ENCODE results near the gene PGM1. TPM values are rescaled to one million over a fixed set of nuclear protein-coding genes. Genes with fewer than 3 reads are reported as not detected.

PGM1 gene
- total and polyA plus RNA-seq, 10 of the 15 experiments (the other 5 are each of a cell fraction or from before 2014, with no cell fraction given) = 22.5 to 72.6 (median 50.8) TPM

DNA sequence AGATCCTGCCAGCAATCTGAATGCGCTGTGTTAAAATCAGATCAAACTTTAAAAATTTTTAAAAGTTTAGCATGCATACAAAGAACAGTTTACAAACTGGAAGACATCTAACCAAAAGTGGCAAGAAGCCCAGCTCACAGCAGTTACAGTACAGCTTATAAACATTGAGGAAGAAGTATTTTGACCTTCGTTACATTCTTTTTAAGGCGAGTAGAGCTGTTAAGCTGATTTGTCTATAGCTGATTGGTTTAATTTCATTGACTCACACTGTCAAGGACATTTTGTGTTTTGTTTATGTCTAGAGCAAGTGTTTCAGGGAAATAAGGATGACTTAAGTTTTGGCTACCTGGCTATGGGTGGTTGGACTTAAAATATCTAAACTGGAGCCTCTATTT is 3.0 kb upstream of the PGM1 start:
- DNase-seq (ENCODE audit: low read depth, low spot score) = no peak
- RAD21 ChIA-PET (ENCODE audit: unreplicated experiment) = interaction anchor here (1.2 kb wide), 1 partner anchor 20 kb away, joined by 3 read pairs; no protein-coding TSS in a partner anchor
- 98% methylated on average over 3 of the region's 3 CpGs for WGBS (ENCODE audit: insufficient coverage, insufficient replicate concordance, low lambda C conversion rate, missing lambda C conversion rate)
- no TSS peak for BruUV-seq (replicated peaks)
- Histone ChIP-seq H3K9ac (ENCODE audit: control insufficient read depth, insufficient read depth, low read length) (no peak overlapping the region), H3K4me3 (no peak overlapping the region), H3K4me1 (ENCODE audit: control insufficient read depth, insufficient read depth, low read length) (no peaks in the 10 kb centered on the region), H3K9me3 (replicated peaks; ENCODE audit: control insufficient read depth, insufficient read depth, low read length) (no peaks in the 10 kb centered on the region), H3K27ac (ENCODE audit: control insufficient read depth, insufficient read depth) (no peak overlapping the region), H3K27me3 (replicated peaks in 1 of 2; ENCODE audit: control insufficient read depth in 2 of 2, insufficient read depth in 2 of 2, low read length in 1 of 2) (no peaks in the 10 kb centered on the region), H3K79me2 (ENCODE audit: control insufficient read depth, insufficient read depth, low read length) (peaks cover 23% of the 10 kb centered on the region), H4K20me1 (ENCODE audit: control insufficient read depth, insufficient read depth) (no peaks in the 10 kb centered on the region), H3K36me3 (ENCODE audit: control insufficient read depth in 2 of 2, insufficient read depth in 2 of 2, low read length in 1 of 2) (no peaks in the 10 kb centered on the region), H2AFZ (ENCODE audit: control insufficient read depth, low read depth, low read length) (no peak overlapping the region), H3K4me2 (ENCODE audit: control insufficient read depth, insufficient read depth) (no peak overlapping the region)
- no peak for FAIRE-seq
- intact Hi-C loops (cut with micrococcal nuclease; ENCODE audit: unreplicated experiment) (no loop called here), in situ Hi-C loops (cut with MboI) (no loop called here)
- SMC1A ChIA-PET (ENCODE audit: uncharacterized antibody, unreplicated experiment) = interaction anchor here (0.5 to 2.2 kb wide), 6 partner anchors 9 to 1839 kb away, joined by 3 to 10 read pairs (median 4); no protein-coding TSS in a partner anchor
- CTCF ChIA-PET = interaction anchor here (1.4 to 4.7 kb wide), 5 partner anchors 14 to 34 kb away, joined by 3 to 29 read pairs (median 4); no protein-coding TSS in a partner anchor
- no peak for ATAC-seq
- no peak for TF ChIP-seq RB1 (IDR thresholded peaks at IDR 0.05; ENCODE audit: borderline replicate concordance)
- no peak for TF ChIP-seq NR2C1 (IDR thresholded peaks at IDR 0.05)
- TF ChIP-seq, protein P1, sequence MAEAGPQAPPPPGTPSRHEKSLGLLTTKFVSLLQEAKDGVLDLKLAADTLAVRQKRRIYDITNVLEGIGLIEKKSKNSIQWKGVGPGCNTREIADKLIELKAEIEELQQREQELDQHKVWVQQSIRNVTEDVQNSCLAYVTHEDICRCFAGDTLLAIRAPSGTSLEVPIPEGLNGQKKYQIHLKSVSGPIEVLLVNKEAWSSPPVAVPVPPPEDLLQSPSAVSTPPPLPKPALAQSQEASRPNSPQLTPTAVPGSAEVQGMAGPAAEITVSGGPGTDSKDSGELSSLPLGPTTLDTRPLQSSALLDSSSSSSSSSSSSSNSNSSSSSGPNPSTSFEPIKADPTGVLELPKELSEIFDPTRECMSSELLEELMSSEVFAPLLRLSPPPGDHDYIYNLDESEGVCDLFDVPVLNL (IDR thresholded peaks at IDR 0.05; ENCODE audit: low read depth, low read length) = no peak
- TF ChIP-seq EZH2 (IDR thresholded peaks at IDR 0.05; ENCODE audit: borderline replicate concordance, control insufficient read depth, low read depth, low read length) = no peak
- no peak for TF ChIP-seq SUPT20H (IDR thresholded peaks at IDR 0.05; ENCODE audit: borderline replicate concordance, control insufficient read depth, low read depth, low read length)
- no peak for TF ChIP-seq SP1 (IDR thresholded peaks at IDR 0.05; ENCODE audit: low read depth, low read length)
- TF ChIP-seq, protein P2, sequence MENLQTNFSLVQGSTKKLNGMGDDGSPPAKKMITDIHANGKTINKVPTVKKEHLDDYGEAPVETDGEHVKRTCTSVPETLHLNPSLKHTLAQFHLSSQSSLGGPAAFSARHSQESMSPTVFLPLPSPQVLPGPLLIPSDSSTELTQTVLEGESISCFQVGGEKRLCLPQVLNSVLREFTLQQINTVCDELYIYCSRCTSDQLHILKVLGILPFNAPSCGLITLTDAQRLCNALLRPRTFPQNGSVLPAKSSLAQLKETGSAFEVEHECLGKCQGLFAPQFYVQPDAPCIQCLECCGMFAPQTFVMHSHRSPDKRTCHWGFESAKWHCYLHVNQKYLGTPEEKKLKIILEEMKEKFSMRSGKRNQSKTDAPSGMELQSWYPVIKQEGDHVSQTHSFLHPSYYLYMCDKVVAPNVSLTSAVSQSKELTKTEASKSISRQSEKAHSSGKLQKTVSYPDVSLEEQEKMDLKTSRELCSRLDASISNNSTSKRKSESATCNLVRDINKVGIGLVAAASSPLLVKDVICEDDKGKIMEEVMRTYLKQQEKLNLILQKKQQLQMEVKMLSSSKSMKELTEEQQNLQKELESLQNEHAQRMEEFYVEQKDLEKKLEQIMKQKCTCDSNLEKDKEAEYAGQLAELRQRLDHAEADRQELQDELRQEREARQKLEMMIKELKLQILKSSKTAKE (IDR thresholded peaks at IDR 0.05; ENCODE audit: low read depth, poor library complexity, severe bottlenecking) = no peak
- TF ChIP-seq SRF (IDR thresholded peaks at IDR 0.05; ENCODE audit: low read depth in 2 of 2, low read length in 2 of 2) = no peak
- no peak for TF ChIP-seq STAT3 (IDR thresholded peaks at IDR 0.05; ENCODE audit: low read depth, low read length)
- TF ChIP-seq, protein P3, sequence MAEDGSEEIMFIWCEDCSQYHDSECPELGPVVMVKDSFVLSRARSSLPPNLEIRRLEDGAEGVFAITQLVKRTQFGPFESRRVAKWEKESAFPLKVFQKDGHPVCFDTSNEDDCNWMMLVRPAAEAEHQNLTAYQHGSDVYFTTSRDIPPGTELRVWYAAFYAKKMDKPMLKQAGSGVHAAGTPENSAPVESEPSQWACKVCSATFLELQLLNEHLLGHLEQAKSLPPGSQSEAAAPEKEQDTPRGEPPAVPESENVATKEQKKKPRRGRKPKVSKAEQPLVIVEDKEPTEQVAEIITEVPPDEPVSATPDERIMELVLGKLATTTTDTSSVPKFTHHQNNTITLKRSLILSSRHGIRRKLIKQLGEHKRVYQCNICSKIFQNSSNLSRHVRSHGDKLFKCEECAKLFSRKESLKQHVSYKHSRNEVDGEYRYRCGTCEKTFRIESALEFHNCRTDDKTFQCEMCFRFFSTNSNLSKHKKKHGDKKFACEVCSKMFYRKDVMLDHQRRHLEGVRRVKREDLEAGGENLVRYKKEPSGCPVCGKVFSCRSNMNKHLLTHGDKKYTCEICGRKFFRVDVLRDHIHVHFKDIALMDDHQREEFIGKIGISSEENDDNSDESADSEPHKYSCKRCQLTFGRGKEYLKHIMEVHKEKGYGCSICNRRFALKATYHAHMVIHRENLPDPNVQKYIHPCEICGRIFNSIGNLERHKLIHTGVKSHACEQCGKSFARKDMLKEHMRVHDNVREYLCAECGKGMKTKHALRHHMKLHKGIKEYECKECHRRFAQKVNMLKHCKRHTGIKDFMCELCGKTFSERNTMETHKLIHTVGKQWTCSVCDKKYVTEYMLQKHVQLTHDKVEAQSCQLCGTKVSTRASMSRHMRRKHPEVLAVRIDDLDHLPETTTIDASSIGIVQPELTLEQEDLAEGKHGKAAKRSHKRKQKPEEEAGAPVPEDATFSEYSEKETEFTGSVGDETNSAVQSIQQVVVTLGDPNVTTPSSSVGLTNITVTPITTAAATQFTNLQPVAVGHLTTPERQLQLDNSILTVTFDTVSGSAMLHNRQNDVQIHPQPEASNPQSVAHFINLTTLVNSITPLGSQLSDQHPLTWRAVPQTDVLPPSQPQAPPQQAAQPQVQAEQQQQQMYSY (CRISPR knock-in tag; IDR thresholded peaks at IDR 0.05) = no peak
- POLR2A ChIA-PET = no interaction called here

All from GM12878 (cell line).